HepG2 (cell line): ENCODE results near the gene SLC25A45. TPM values are rescaled to one million over a fixed set of nuclear protein-coding genes. Genes with fewer than 3 reads are reported as not detected.

Experiments used
- CEBPZ ChIP-seq: IDR thresholded peaks from 2 replicates; pipeline ENCODE4 v1.6.1; 2012; ENCODE audit warnings: low read length, improper control_type of control experiment
- DNMT3B ChIP-seq: conservative IDR thresholded peaks from 2 replicates; pipeline ENCODE4 v1.6.1; 2016; ENCODE audit warnings: missing biosample characterization, control low read depth
- ELF4 ChIP-seq: sonication (generic); formaldehyde crosslinking; IDR thresholded peaks from 2 replicates; pipeline ENCODE4 v1.5.0; 2020; ENCODE audit warnings: missing genetic modification reagents, mild to moderate bottlenecking, moderate library complexity, borderline replicate concordance
- FOXA3 ChIP-seq: IDR thresholded peaks from 2 replicates; pipeline ENCODE4 v1.6.1; 2016; ENCODE audit warnings: missing genetic modification reagents, missing compliant biosample characterization
- GLI4 ChIP-seq: sonication (generic); formaldehyde crosslinking; IDR thresholded peaks from 2 replicates; pipeline ENCODE4 v1.5.1; 2020; ENCODE audit warnings: missing genetic modification reagents, mild to moderate bottlenecking, moderate library complexity, borderline replicate concordance
- HIVEP1 ChIP-seq: sonication (generic); formaldehyde crosslinking; IDR thresholded peaks from 2 replicates; pipeline ENCODE4 v1.4.0; 2020; ENCODE audit warnings: mild to moderate bottlenecking, missing genetic modification reagents
- MAFF ChIP-seq: IDR thresholded peaks from 2 replicates; pipeline ENCODE4 v1.6.1; 2011; ENCODE audit warnings: low read depth, low read length, improper control_type of control experiment
- NFE2L1 ChIP-seq: sonication (generic); formaldehyde crosslinking; IDR thresholded peaks from 2 replicates; pipeline ENCODE4 v1.4.0; 2020; ENCODE audit warnings: missing genetic modification reagents, mild to moderate bottlenecking, borderline replicate concordance
- PHB2 ChIP-seq: fragments of 450-650 bp; IDR thresholded peaks from 2 replicates; pipeline ENCODE4 v1.6.1; 2018; ENCODE audit not compliant: partially characterized antibody
- PHF21A ChIP-seq: sonication (generic); formaldehyde crosslinking; IDR thresholded peaks from 2 replicates; pipeline ENCODE4 v1.5.0; 2020; ENCODE audit warnings: mild to moderate bottlenecking, missing genetic modification reagents
- PITX1 ChIP-seq: sonication (generic); formaldehyde crosslinking; IDR thresholded peaks from 2 replicates; pipeline ENCODE4 v1.5.1; 2020; ENCODE audit warnings: mild to moderate bottlenecking, missing genetic modification reagents
- RBAK ChIP-seq: sonication (generic); formaldehyde crosslinking; IDR thresholded peaks from 2 replicates; pipeline ENCODE4 v1.5.1; 2020; ENCODE audit warnings: mild to moderate bottlenecking, missing genetic modification reagents
- SP2 ChIP-seq: sonication (generic); formaldehyde crosslinking; IDR thresholded peaks from 2 replicates; pipeline ENCODE4 v1.5.1; 2020; ENCODE audit warnings: mild to moderate bottlenecking, missing genetic modification reagents
- SP5 ChIP-seq: IDR thresholded peaks from 2 replicates; pipeline ENCODE4 v1.6.1; 2016; ENCODE audit warnings: low read depth, borderline replicate concordance
- SPEN ChIP-seq: sonication (generic); formaldehyde crosslinking; IDR thresholded peaks from 2 replicates; pipeline ENCODE4 v1.5.1; 2020; ENCODE audit warnings: low read depth, mild to moderate bottlenecking, missing genetic modification reagents
- STAG1 ChIP-seq: sonication (generic); formaldehyde crosslinking; IDR thresholded peaks from 2 replicates; pipeline ENCODE4 v1.4.0; 2020; ENCODE audit warnings: missing genetic modification reagents
- TGIF2 ChIP-seq: IDR thresholded peaks from 2 replicates; pipeline ENCODE4 v1.6.1; 2016; ENCODE audit warnings: control low read depth, missing compliant biosample characterization
- ZBTB37 ChIP-seq: sonication (generic); formaldehyde crosslinking; IDR thresholded peaks from 2 replicates; pipeline ENCODE4 v1.4.0; 2020; ENCODE audit warnings: mild to moderate bottlenecking, missing genetic modification reagents
- ZBTB4 ChIP-seq: sonication (generic); formaldehyde crosslinking; IDR thresholded peaks from 2 replicates; pipeline ENCODE4 v1.4.0; 2020; ENCODE audit warnings: missing genetic modification reagents, mild to moderate bottlenecking, borderline replicate concordance
- ZNF12 ChIP-seq: sonication (generic); formaldehyde crosslinking; IDR thresholded peaks from 2 replicates; pipeline ENCODE4 v1.5.0; 2020; ENCODE audit warnings: missing genetic modification reagents
- ZNF205 ChIP-seq: IDR thresholded peaks from 2 replicates; pipeline ENCODE4 v1.6.1; 2018; ENCODE audit warnings: missing biosample characterization, missing genetic modification reagents
- ZNF577 ChIP-seq: sonication (generic); formaldehyde crosslinking; IDR thresholded peaks from 2 replicates; pipeline ENCODE4 v1.4.0; 2020; ENCODE audit warnings: mild to moderate bottlenecking, low read depth, missing genetic modification reagents, borderline replicate concordance
- ZNF720 ChIP-seq: sonication (generic); formaldehyde crosslinking; IDR thresholded peaks from 2 replicates; pipeline ENCODE4 v1.4.0; 2020; ENCODE audit warnings: missing genetic modification reagents
- polyA plus RNA-seq, 8 experiments: library from polyadenylated mRNA; depleted of rRNA in 3 of 8; stranded (reverse) in 7 of 8; unstranded in 1 of 8; fragments of >200 nt; fragmentation: Illumina TruSeq in 4 of 8; extraction: Trizol in 4 of 8; gene quantifications; 2 replicates each; pipeline versions ENCODE4 v1.2.1 to v1.2.3, GENCODE V29; 2011 to 2016; ENCODE audit warnings: low read depth in 4 of 8, missing spikeins in 1 of 8, mixed read lengths in 1 of 8; ENCODE audit not compliant: insufficient read depth in 1 of 8
- total RNA-seq, 5 experiments: library from RNA; depleted of rRNA; stranded (reverse); fragments of >200 nt; fragmentation: Illumina TruSeq; extraction: Trizol; gene quantifications; 2 replicates each; pipeline ENCODE4 v1.2.3, GENCODE V29; 2016; ENCODE audit warnings: low read depth in 1 of 5

SLC25A45 gene
- total and polyA plus RNA-seq, 2 of the 13 experiments (the other 11 are each of a cell fraction or from before 2014, with no cell fraction given) = 1.2 to 3.4 TPM

GRCh38 chr11:65382033-65382803 is at the start of gene SLC25A45 (continued):
- TF ChIP-seq SP2 (CRISPR knock-in tag) (no peak; the same call in 1 of the 2 replicates), CEBPZ (no peak), ZBTB37 (peak; percentile 90), ZBTB4 (no peak), ZNF12 (CRISPR knock-in tag) (no peak; the same call in 1 of the 2 replicates), SP5 (CRISPR knock-in tag) (peak; percentile 63), FOXA3 (CRISPR knock-in tag) (peak; percentile 34), PHF21A (CRISPR knock-in tag) (peak; percentile 92), RBAK (no peak), ELF4 (CRISPR knock-in tag) (no peak), ZNF577 (no peak), ZNF205 (peak; percentile 74), HIVEP1 (CRISPR knock-in tag) (peak; percentile 90), PHB2 (no peak), DNMT3B (CRISPR knock-in tag) (0 out of 2 replicates have a peak, but pooled peaks have one; percentile 43), PITX1 (CRISPR knock-in tag) (peak; percentile 70; the same call in 1 of the 2 replicates), NFE2L1 (no peak), STAG1 (peak; percentile 80), GLI4 (peak; percentile 51; the same call in 1 of the 2 replicates), SPEN (CRISPR knock-in tag) (peak; percentile 81), MAFF (no peak), TGIF2 (no peak; the same call in 1 of the 2 replicates), ZNF720 (CRISPR knock-in tag) (no peak)
